ENCODE measurements around the gene TMEM184A.

TMEM184A gene

DNA sequence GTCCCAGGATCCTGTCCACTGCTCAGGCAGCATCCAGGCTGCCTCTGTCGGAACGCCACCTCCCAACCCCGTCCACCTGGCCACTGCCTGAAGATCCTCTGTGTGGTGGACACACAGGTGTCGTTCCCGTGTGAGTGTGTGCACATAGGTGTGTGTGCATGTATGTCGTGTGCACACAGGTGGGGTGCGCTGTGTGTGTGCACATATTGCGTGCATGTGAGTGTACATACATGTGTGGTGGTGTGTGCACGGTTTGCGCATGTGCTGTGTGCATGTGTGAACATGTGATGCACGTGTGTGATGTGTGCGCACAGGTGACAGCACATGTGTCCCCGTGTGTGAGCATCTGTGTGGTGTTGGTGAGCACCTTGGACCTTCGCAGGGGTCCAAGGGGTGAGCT, 7.1 kb downstream of the TMEM184A start:
- DNase-seq, result no peak

DNA sequence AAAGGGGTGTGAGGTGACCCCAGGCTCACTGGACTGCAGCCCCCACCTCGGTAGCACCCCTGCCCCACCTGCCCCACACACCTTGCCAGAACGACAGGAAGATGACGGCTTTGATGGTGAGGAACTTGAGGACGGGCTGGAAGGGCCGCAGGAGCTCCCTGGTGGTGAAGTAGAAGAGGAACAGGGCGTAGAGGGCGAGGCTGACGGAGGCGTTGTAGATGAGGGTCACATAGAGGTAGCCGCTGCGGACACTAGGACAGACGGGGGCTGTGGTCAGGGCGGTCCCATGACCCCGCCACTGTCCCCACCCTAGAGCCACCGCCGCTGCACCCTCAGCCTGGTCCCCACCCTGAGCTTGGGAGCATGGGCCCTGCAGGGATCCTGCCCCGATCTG, 7.6 kb downstream of the TMEM184A start:
- no peak for DNase-seq

DNA sequence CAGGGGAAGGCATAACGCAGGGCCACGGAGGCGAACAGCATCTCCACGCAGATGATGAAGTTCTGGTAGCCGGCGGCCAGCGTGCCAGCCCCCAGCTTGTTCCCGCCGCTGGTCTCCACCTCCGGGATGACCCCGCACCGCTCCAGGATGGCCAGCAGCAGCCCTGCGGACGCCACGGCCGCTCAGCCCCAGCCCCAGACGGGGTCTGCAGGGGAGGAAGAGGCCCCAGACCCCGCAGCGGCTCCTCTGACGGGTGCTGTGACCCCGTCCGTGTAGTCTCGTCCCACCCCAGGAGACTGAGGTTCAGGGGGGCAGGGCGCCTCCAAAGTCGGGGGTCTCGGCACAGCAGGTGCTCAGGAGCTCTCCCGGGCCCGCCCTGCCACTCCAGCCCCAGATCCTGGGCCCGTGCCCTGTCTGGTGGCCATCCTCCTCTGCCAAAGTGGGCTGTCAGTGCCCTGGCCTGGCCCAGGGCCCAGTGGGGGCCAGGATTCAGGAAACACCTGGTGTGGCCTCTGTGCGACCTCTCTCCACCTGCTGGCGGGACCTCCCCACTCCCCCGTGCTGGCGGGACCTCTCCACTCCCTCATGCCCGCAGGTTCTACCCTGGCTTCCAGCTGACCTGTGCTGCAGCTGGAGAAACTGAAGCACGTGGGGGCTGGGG, 8.1 kb downstream of the TMEM184A start:
- DNase-seq, result no peak

DNA sequence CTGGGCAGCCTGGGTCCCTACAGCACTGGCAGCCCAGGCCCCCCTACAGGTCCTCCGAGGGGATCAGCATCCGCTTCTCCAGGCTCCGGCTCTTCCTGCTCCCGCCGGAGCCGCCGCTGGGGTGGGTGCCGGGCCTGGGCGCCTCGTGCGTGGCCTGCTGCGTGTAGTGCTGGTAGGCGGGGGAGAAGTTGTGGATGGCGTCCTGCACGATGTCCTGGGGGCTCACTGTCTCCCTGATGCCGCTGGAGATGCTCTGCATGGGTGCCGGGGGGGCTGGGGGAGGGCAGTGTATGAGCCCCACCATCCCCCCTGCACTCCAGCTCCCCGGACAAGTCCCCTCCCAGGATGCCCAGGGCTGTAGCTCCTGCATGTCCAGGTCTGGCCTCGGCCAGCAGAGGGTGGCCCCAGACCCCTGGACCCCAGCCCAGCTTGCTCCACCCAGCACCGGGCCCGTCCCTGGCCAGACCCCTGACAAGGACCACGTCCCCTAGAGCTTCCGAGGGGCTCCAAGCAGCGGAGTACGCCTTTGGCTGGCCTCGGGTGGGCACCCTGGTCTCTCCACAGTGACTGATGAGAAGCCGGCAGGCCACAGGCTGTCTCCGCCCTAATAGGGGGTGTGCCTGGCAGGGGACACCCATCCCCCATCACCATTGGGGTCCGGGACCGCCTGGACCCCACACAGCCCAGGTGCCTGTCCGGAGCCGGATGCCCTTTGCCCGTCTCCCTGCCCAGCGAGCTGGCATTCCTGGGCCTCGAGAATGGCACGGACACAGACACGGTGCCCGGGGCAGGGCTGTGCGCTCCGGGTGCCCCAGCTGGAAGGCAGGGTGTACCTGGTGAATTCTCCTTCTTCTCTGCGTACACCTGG, 8.9 kb downstream of the TMEM184A start:
- no peak for DNase-seq

DNA sequence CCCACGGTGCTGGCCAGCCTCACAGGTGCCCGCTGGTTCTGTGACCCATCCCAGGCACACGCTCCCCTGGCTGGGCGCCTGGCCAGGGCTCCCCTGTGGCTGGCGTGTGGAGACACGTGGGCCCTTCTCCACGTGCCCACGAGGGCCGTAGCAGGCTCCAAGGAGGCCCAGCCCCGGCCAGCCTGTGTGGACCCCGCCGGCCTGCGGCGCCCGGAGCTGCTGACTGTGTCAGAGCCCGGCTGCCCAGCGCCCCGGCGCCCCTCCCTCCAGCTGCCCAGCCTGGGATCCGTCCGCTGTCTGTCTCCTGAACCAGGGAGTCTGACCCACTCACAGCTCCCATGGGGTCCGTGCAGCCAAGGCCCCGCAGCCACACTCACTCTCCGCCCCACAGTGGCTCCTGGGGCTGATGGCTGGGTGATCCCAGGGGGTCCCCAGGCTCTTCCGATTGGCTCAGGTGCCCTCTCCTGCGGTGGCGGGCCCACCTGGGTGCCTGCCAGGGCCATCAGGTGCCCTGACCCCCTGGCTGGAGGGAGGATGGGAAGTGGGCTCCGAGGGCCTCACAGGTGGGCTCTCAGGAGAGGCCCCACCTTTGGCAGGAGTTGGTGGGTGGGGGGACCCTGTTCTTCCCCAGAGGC, 9.6 kb downstream of the TMEM184A start:
- DNase-seq, result no peak

DNA sequence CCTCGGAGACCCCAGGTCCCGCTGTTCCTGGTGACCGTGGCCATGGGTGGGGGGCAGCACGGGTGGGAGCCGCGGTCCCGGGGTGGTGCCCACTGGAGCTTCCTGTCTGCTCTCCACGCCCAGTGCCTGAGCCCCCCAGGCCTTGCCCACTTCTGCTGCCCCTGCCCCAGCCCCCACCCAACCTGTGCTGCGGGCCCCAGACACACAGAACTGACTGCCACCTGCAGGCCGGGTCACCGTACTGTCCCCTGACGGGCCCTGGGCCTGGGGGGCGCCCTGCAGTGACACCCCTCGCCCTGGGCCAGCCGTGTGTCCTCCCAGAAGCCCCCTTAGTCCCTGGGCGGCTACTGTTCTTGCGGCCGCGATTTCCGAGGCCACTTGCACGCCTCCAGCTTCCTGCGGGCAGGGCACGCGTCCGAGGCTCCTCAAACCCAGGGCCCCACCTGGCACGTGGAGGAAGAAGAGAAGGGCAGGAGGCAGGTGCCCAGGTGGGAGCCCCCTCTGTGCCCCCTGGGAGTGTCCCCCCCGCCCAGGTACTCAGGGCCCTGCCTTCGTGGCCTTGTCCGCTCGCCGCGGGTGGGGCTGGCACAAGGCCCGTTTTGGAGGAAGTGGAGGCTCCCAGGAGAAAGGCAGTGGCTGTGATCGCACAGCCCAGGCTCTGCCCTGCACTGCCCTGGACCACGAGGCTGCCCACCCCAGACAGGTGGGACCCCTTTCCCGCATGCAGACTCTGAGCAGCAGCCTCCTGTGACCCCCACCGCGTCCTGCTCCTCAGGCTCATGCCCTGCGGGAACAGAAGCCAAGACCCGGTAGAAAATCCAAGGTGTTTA, 10.4 kb downstream of the TMEM184A start:
- DNase-seq, result no peak

DNA sequence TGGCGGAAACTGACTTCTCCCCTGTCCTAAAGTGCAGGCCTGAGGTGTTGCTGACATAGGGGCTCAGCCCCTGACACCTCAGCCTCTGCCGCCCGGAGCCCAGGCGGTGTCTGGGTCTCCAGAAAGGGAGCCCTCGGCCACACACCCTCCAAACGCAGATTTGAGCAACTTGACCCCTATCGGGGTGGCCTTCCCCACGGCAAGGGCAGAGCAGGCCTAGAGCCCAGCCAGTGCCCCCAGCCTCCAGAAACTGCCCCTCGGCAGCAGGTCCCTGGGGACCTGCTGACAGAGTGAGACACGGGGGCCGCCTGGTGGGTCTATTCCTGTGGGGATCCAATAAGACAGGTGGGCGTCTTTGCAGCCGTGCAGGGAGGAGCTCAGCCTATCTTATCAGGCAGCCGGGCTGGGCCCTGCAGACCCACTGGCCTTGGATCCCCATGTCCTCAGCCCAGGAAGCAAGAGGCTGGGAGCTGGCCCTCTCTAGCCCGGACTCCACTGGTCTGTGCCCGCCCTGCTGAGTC, 11.0 kb downstream of the TMEM184A start:
- DNase-seq, result no peak

DNA sequence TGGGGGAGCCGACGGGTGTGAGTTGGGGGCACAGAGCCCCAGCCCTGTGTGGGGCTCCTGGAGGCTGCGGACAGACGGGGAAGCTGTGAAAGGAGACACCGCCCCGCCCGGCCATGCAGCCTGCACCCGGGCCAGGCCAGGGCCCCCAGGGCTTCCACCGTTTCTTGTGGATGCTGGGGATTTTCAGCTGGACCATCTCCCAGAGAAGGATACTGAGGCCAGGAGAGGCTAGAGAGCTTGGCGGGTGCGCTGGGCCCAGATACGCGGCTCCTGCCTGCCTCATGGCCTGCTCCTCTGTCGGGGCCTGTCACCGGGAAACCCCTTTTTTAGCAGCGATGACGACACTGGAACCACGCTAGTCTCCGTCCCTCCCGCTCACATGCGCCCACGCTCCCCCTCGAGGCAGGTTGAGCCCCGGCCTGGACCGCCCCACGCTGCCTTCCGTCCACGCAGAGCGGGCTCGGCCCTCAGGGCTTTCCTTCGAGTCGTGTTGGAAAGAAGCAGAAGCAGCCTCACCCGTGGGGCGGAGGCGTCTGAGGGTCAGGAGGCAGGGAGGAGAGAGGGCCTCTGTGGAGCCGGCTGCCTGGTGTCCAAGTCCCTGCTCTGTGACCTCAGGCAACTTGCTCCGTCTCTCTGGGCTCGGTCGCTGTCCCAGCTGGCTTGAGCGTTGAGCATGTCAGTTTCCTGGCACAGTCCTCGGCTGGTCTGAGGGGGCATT, 11.7 kb downstream of the TMEM184A start:
- no peak for DNase-seq

DNA sequence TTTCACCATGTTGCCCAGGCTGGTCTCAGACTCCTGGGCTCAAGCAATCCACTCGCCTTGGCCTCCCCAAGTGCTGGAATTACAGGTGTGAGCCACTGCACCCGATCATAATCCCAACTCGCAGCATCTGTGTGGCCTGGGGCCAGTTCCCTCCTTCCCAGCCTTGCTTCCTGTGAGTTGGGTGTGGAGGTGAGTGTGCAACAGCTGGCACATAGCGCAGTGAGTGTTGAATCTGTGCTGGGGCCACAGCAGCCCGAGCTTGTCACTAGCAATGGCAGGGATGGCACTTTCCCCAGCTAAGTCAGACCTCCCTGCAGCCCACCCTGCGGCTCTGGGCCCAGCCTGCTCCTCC, 12.2 kb downstream of the TMEM184A start:
- DNase-seq, result no peak

DNA sequence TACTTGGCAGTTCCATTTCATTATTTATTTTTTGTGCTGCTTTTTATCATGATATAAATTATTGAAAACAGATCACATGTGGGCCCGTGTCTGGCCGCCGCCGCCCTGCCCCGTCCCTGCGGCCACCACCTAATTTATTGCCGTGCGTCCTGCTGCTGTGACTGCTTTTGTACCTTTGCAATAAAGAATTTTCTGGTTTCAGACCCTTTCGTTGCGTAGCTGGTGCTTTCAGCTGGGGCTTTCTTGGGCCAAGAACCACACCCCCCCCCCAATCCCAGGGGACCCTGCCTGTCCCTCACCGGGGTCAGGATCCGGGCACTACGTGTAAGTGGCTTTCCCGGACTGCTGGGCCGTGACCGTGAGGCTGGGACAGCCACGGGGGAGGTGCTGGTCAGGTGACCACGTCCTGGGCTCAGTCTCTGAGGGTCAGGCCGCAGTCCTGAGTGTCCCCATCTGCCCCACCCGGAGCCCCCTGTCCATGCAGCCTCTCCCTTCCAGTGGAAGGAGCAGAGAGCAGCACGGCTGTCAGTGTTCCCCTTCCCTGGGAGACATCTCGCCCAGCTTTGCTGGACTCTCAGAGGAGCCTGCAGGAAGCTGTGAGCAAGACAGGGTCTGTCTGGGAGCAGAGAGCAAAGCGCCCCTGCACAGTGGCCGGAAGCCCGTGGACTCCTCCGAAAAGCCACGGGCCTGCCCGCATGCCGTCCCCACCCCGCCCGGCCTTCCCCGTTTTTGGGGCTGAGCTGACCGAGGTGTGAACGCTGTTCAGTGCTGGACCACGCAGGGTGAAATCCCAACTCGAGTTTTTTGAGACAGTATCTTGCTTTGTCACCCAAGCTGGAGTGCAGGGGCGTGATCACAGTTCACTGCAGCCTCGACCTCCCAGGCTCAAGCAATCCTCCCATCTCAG, 12.9 kb downstream of the TMEM184A start:
- DNase-seq, result no peak

DNA sequence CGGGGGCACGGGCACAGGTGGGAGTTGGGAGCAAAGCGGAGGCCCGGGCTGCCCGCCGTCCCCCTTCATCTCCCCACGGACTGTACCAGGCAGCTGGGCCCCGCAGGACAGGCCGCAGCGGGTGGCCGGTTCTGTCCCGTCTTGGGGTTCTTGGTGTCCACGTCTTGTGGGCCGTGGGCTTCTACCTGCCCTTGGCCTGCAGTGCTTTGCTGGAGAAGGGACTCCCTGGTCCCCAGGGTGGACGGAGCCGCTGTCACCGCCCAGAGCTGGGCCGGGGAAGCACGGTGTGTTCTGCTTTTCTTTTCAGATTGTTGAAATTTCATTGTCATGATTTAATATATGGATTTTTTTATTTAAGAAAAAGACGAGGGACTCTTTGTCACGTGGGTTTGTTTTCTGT, 13.7 kb downstream of the TMEM184A start:
- DNase-seq, result no peak

DNA sequence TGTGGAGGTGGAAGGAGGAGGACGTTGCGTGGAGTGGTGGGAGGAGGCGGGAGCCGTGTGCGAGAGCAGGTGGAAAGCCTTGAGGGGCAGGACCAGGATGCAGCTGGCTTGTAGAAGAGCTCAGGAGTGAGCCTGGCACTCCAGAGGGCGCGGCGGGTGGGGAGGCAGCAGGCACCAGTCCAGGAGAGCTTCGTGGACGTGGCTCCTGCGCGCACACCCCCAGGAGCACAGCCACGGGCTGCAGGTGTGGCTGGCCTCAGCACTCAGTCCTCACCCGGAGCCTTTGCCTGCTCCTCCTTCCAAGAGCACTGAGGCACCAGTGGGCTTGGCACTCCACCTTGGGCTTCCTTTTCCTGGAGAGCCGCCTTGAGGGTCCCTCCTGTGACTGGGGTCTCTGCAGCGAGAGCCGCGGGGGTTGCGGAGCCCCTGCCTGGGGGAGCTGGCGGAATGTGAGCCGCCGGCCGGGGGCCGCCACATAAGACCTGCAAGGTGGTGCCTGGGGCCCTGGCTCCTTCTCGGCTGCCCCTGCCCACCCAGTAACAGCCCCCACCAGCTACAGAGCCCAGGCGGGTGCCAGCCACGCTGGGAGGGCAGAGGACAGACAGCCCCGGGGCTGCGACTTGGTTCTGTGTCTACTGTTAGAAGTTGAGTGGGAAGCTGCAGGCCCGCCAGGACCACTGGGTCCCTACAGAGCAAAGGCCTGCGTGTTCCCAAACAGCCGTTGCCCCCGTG, 14.4 kb downstream of the TMEM184A start:
- no peak for DNase-seq

DNA sequence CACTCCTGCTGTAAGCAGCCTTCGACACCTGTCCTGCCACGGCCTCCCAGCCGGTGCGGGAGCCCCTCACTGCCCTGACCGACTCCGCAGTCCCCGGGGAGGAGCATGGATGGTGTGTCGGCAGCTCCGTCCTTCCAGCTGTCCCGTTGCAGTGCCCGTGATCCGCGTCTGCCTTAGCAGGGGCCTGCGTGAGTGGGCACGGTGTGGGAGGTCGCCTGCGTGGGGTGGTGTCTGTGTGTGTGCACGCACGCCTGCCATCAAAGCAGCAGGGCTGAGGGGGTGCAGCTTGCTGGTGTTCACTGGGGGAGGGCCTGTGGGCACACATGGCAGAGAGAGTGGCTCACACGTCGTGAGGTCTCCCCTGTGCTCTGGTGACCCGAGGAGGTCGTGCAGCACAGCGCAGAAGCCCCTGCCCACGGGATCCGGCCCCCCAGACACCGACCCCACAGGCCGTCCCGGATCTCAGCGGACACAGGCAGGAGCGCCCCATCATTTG, 15.2 kb downstream of the TMEM184A start:
- DNase-seq, result no peak

DNA sequence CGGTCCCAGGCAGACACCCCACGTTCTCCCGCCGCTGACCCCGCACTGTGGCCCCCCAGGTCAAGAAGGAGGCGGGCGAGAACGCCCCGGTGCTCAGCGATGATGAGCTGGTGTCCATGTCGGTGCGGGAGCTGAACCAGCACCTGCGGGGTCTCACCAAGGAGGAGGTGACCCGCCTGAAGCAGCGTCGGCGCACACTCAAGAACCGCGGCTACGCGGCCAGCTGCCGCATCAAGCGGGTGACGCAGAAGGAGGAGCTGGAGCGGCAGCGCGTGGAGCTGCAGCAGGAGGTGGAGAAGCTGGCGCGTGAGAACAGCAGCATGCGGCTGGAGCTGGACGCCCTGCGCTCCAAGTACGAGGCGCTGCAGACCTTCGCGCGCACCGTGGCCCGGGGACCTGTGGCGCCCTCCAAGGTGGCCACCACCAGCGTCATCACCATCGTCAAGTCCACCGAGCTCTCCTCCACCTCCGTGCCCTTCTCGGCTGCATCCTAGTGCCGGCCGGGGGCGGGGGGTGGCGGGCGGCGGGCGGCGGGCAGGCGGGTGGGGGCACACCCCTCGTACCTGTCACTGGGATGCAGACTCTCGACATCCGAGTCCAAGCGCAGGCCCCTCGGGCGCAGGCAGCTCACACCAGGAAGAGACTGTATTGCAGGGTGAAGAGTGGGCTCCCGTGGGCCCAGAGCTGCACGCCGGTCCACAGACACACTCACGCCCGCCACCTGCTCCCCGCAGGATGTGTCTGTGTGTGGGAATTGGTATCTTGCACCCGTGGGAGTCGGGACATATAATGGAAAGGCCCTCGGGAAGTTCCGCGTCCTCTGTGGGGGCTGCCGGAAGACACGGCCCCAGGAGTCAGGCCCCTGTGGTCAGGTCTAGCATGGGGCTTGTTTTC, 15.9 kb downstream of the TMEM184A start:
- no peak for DNase-seq

DNA sequence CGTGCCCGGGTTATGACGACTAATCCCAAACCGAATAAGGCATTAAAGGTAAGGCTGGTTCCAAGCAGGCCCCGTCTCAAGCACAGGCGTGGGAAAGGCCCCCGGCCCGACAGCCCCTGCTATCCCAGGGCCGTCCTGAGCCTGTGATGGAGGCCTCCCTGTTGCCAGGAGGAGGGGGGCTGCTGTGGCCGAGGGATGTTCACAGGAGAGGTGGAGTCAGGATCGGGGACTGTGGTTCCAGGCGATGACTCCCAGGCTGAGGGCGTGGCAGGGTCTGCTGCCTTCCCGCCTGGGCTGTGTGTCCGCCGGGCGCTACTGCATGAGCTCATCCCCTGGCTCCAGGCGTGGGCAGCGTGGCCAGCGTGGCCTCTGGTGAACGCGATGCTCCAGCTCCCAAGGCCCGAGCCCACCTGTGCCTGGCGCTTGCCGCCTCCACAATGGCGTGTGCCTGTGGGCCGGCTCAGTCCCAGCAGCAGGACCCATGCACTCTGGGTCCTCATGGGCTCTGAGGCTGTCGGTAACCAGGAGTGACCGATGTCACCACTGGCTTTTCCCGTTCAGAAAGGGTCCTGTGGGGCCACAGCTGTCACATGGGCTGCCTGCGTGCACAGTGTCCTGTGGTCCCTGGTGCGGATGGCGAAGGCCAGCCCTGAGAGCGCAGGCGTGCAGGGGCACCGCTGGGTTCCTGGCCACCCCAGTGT, 16.7 kb downstream of the TMEM184A start:
- no peak for DNase-seq

DNA sequence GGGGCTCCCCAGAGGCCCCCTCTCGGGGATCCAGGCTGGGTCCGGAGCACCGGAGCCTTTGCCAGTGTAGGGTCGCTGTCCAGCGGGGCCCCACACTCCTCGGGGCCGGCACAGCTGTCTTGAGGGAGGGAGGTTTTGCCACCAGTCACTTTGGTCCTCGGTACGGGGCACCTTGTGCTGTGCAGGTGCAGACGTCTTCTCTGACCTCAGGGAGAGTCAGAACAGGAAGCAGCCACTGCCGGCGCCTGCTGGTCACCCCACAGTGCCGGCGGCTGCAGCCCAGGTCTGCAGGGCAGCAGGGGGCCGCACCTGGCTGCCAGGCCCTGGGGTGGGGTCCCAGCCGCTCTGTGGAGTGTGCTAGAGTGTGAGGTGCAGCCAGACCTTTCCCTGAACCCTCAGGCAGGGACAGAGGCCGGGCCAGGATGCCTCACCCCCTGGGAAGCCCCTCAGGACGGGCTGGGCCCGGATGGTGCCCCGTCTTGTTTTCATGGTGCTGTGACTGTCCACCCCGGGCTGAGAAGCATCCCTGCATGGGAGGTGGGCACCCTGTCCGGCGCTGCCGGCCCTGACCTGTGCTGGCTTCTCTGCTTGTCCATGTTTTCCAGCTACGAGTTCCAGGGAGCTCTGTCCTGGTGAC, 17.3 kb downstream of the TMEM184A start:
- DNase-seq, result no peak

DNA sequence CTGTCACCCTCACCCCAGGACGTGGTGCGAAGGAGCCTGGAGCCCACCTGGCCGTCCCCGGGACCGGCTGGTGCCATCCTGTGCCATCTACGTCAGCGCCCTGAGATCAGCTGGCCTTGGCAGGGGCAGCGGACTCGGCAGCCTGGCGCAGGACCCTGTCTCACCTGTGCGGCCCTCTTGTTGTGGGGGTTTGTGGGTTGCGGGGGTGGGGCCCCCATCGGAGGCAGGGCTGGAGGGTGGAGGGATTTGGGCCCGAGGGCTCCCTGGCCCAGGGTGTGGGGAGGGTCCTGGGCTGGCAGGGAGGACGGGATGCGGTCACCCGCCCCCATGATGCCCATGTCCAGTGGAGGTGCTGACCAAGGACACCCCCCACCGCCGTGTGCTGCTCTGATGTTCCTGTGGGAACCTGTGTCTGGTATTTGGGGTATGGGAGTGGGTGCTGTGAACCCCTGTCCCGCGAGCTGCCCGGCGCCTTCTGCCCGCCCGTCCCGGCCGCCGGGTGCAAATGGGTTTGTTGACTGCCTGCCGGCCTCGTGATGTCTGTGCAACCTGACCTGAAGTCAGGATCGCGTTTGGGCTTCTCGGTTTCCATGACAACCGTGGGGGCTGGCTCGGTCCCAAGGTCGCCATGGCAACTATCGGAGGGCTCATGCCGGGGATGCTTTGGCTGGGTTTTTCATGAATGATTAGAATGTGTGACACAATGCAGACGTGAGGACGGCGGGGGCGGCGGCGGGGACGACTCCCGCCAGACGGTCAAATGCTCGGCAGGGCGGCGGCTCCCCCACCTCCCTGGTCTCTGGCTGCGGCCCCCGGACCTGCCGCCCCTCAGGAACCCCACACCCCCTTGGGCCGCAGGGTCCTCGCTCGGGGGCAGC, 18.2 kb downstream of the TMEM184A start:
- peak; percentile 39 for DNase-seq
